Endometrium (tissue), 2 donors: ENCODE data around the gene SRRM4.

Source experiments
- FAIRE-seq: peaks from 2 replicates; lab custom pipeline; 2012; peaks lifted over from hg19 to GRCh38; lab: Jason Lieb, UNC
- donor health status: control.
- donor health status: control.

The SRRM4 gene

GRCh38 chr12:119169150-119169549, 187.8 kb downstream of the SRRM4 start:
- FAIRE-seq, result no peak

GRCh38 chr12:119171291-119171690, 189.9 kb downstream of the SRRM4 start:
- FAIRE-seq, result no peak

- no peak for FAIRE-seq
These were observed 190.5 kb downstream of the SRRM4 start for GRCh38 chr12:119171691-119172425.

- FAIRE-seq, result no peak
These were observed 193.7 kb downstream of the SRRM4 start for GRCh38 chr12:119175081-119175480.

GRCh38 chr12:119176267-119177055, 195.1 kb downstream of the SRRM4 start:
- FAIRE-seq, result no peak

GRCh38 chr12:119177056-119177325, 195.7 kb downstream of the SRRM4 start:
- no peak for FAIRE-seq

GRCh38 chr12:119177724-119178380, 196.5 kb downstream of the SRRM4 start:
- no peak for FAIRE-seq

- no peak for FAIRE-seq
These were observed 197.4 kb downstream of the SRRM4 start, which contains the start of gene HSPB8 for GRCh38 chr12:119178544-119179334. HSPB8 (plus strand) TSS chr12:119178931; CDS start chr12:119179313, 382 bp downstream.

GRCh38 chr12:119179335-119180021, 198.1 kb downstream of the SRRM4 start:
- FAIRE-seq, result no peak

GRCh38 chr12:119180380-119181040, 199.2 kb downstream of the SRRM4 start:
- FAIRE-seq, result no peak

GRCh38 chr12:119181202-119181601, 199.9 kb downstream of the SRRM4 start:
- FAIRE-seq, result no peak

GRCh38 chr12:119181944-119182343, 200.6 kb downstream of the SRRM4 start:
- FAIRE-seq, result no peak

GRCh38 chr12:119182701-119183493, 201.6 kb downstream of the SRRM4 start:
- no peak for FAIRE-seq

GRCh38 chr12:119183942-119184695, 202.8 kb downstream of the SRRM4 start:
- no peak for FAIRE-seq

GRCh38 chr12:119195256-119195655, 213.9 kb downstream of the SRRM4 start:
- FAIRE-seq, result no peak

GRCh38 chr12:119198440-119198839, 217.1 kb downstream of the SRRM4 start:
- FAIRE-seq, result no peak

- FAIRE-seq, result no peak
These were observed 219.3 kb downstream of the SRRM4 start for GRCh38 chr12:119200601-119201000.

- no peak for FAIRE-seq
These were observed 220.6 kb downstream of the SRRM4 start for GRCh38 chr12:119201789-119202543.

- no peak for FAIRE-seq
These were observed 221.2 kb downstream of the SRRM4 start for GRCh38 chr12:119202544-119202943.
